ENCODE results near the gene TMEM269. TPM values are rescaled to one million over a fixed set of nuclear protein-coding genes. Genes with fewer than 3 reads are reported as not detected.
A peak's percentile ranks its signal among the peaks of the same experiment; 100 is the strongest.

TMEM269 gene
- total and polyA plus RNA-seq, 9 of the 15 experiments (the other 6 are each of a cell fraction or from before 2014, with no cell fraction given), result 0.09 to 0.49 (median 0.21) TPM

DNA sequence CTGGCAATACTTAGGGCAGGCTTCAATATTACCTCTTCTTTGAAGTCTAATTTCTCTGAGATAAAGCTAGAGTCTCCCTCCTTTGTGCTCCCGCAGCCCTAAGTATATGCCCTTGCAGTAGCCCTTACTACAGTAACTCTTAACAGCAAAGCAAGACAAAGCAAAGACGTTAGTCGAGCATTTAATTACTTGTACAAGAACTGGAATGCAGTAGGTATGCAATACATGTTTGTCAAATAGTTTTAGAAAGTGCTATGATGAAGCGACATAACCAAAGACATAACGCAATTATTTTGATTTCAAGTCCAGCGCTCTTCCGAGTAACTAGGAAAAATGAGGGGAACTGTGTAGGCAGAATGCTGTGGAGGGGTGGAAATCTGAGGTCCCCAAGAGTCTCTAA lies 19.5 kb upstream of the TMEM269 start:
- H3K27ac ChIP-seq (ENCODE audit: extremely low read depth, low read depth, low read length), result peak overlapping the region; percentile 68; the same call in 1 of the 3 replicates
- ATAC-seq (no peak), DNase-seq (ENCODE audit: extremely low read depth in 1 of 4, low spot score in 3 of 4) (no peak), FAIRE-seq (no peak)
- peaks cover 12 to 24% of the 10 kb centered on the region in 2 experiments; a peak in 3 of 5 replicates for H3K4me1 ChIP-seq (replicated peaks in 1 of 2; ENCODE audit: control insufficient read depth in 2 of 2, insufficient read depth in 2 of 2, low read length in 2 of 2)
- H3K9me3 ChIP-seq (replicated peaks; ENCODE audit: control insufficient read depth, insufficient read depth, low read depth, low read length), result no peaks in the 10 kb centered on the region
- no TSS peak for BruUV-seq (replicated peaks)
- H2AFZ ChIP-seq (ENCODE audit: low read depth, low read length), result peak overlapping the region; percentile 93; the same call in 1 of the 2 replicates
- 13% methylated on average over 7 of the region's 7 CpGs for WGBS (ENCODE audit: insufficient coverage, low coverage, missing lambda C conversion rate)
- no peaks in the 10 kb centered on the region for H3K27me3 ChIP-seq (ENCODE audit: control insufficient read depth in 2 of 2, insufficient read depth in 2 of 2, low read length in 2 of 2)
- ChIA-PET CTCF (ENCODE audit: low intra/inter-chr PET ratio) (no interaction called here), POLR2A (interaction anchor here (1.0 to 3.5 kb wide), 11 partner anchors 12 to 437 kb away, joined by 3 to 20 read pairs (median 6); partner anchors contain the start of gene YBX1)
- intact Hi-C loops (cut with micrococcal nuclease) (loop anchor here (5.0 kb wide), 3 partner anchors 62 to 83 kb away; partner anchors contain the start of genes YBX1 and ZNF691), in situ Hi-C loops (cut with MboI) (no loop called here)
- H3K79me2 ChIP-seq (ENCODE audit: control insufficient read depth, insufficient read depth, low read length), result peaks cover 55% of the 10 kb centered on the region
- peaks cover 15% of the 10 kb centered on the region for H4K20me1 ChIP-seq (replicated peaks; ENCODE audit: control insufficient read depth, insufficient read depth, low read length)
- H3K9me1 ChIP-seq (ENCODE audit: control insufficient read depth, insufficient read depth, low read length), result no peaks in the 10 kb centered on the region
- peak overlapping the region in 1 of 2 experiments; percentile 69; a peak in 2 of 4 replicates for H3K9ac ChIP-seq (ENCODE audit: insufficient read depth in 1 of 2, low read depth in 2 of 2, low read length in 2 of 2)
- TF ChIP-seq, protein P1, sequence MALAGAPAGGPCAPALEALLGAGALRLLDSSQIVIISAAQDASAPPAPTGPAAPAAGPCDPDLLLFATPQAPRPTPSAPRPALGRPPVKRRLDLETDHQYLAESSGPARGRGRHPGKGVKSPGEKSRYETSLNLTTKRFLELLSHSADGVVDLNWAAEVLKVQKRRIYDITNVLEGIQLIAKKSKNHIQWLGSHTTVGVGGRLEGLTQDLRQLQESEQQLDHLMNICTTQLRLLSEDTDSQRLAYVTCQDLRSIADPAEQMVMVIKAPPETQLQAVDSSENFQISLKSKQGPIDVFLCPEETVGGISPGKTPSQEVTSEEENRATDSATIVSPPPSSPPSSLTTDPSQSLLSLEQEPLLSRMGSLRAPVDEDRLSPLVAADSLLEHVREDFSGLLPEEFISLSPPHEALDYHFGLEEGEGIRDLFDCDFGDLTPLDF (CRISPR knock-in tag; IDR thresholded peaks at IDR 0.05), result 0 out of 2 replicates have a peak, but pooled peaks have one; percentile 40
- no peak for TF ChIP-seq ERF (CRISPR knock-in tag; IDR thresholded peaks at IDR 0.05)
- peak overlapping the region; percentile 76 for H3K4me3 ChIP-seq
- H3K4me2 ChIP-seq (ENCODE audit: insufficient read depth, low read length), result peak overlapping the region; percentile 100
- H3K36me3 ChIP-seq (ENCODE audit: control insufficient read depth, insufficient read depth, low read length), result peaks cover 22% of the 10 kb centered on the region; the same call in 2 of the 3 replicates
